ENCODE measurements around the gene PTPRD.

PTPRD gene

DNA sequence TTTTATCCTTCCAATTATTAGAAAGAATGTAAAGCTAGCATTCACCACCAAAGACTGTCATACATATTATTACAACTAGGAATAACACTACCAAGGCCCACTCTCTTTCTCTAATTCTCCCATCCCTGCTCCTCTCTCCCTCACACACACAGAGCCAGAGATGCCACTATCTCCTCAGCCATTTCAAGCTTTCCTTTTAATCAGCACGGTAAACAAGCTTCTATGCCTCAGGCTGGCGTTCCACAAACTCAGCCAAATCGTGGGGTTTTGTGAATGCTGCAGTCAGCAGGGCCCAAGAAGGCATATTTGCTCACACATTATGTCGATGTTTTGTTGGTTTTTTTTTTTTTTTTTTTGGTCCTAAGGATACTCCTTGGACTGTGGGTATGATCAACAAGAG is 1833.3 kb downstream of the PTPRD start:
- no peak for DNase-seq (ENCODE audit: low read depth in 2 of 2)

GRCh38 chr9:8778356-8778755 is 1834.4 kb downstream of the PTPRD start:
- DNase-seq (ENCODE audit: low read depth in 2 of 2): no peak

GRCh38 chr9:8772302-8772701 is 1840.5 kb downstream of the PTPRD start:
- no peak for DNase-seq (ENCODE audit: low read depth in 2 of 2)

- no peak for DNase-seq (ENCODE audit: low read depth in 2 of 2)
Measured at GRCh38 chr9:8769153-8769552, 1843.6 kb downstream of the PTPRD start.

DNA sequence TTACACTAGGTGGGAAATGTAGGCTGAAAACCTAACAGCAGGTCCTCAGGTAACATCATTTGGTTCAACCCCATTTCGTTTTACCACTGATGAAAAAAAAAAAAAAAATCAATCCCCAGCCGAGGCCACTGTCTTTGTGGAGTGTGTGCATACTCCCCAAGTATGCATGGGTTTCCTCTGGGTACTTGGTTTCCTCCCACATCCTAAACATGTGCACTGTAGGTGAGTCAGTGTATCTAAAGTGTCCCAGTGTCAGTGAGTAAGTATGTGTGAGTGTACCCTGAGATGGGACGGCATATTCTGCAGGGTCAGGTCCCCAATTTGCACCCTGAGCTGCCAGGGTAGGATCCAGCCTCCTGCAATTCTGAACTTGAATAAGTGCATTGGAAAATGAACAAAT is 1846.7 kb downstream of the PTPRD start:
- DNase-seq (ENCODE audit: low read depth in 2 of 2): no peak

- DNase-seq (ENCODE audit: low read depth in 2 of 2): no peak
Measured at GRCh38 chr9:8764051-8764450, 1848.8 kb downstream of the PTPRD start.

DNA sequence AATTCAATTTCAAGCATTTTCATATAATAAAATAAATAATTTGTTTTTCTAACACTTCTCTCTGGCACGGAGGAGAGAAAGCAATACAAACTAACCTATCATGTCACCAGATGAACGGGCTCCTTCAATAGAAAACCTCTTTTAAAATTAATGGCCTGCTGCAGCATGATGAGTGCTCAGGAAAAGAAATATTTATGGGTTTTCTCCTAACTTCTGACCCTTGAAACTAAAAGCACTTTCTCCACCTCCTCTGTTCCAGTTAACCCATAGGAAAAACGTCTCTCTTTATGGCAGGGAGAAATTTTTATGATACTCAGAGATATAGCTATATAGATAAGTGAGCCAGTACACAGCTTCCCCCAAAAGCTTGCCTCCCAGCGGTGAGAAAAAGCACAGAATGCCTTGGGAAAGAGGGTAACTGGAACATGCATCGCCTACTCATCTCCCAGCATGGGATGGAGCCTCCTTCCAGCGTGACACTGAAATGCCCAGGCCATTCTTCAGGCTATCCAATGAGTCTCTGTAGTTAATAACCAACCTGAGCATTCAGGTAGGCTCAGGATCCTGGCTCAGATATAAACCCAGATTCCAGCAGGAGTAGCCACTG is 1850.2 kb downstream of the PTPRD start:
- DNase-seq (ENCODE audit: low read depth in 2 of 2): no peak

DNA sequence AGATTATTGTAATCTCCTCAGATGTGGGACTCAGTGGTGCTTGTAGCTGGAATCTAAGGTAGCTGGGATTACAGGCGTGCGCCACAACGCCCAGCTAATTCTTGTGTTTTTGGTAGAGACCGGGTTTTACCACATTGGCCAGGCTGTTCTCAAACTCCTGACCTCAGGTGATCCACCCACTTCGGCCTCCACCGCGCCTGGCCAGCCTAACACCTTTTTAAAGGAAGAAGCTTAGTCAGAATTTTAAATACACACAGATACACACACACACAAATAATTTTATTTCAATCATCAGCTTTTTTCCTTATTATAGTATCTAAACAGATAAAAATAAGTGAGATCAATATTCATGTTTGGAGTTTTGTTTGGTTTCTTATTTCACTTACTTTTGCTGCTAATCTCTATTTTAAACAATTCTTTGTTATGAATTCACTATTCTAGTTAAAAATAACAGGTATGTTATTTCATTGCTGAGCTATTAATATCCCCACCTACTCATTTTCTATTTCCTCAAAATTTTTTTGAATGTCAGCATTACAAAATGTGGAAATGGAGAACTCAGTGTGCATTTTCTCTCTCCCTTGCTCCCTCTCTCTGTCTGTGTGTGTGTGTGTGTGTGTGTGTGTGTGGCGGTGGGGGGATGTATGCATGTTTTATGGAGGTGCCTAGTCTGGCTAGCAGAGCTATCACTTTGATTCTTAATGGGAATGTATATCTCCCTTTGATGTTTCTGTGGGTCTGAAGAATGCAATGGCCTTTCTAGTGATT is 1852.6 kb downstream of the PTPRD start:
- no peak for DNase-seq (ENCODE audit: low read depth in 2 of 2)

DNA sequence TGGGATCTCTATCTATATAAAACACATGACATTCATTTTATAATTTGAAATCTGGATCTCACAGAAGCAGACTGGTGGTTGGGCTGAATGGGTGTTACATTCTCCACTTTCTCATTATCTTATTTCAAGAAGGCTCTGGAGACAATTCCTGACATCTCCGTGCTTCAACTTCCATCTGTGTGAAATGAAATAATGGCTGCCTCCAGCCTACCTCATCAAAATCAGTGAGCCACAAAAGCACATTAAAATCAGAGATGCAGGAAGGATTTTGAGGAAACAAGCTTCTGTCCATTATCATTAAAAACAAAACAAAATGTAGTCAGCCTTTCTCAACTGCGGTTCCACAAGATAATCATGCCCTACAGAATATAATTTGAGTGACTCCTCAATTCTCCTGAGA is 1854.9 kb downstream of the PTPRD start:
- DNase-seq (ENCODE audit: low read depth in 2 of 2): no peak

DNA sequence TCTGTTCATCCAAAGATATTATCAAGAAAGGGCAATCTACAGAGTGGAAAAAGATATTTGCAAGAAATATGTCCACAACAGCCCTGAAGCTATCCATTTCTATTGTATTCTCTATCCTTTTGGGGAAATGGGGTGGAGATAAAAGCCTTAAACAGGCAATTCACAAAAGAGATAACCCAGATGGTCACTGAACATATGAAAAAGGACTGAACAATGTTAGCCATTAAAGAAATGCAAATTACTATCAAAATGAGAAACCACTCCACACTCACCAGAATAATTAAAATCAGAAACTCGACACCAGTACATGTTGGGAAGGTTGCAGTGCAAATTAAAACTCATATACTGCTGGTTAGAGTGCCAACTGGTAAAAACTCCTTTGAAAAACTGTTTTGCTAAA is 1858.1 kb downstream of the PTPRD start:
- no peak for DNase-seq (ENCODE audit: low read depth in 2 of 2)

- no peak for DNase-seq (ENCODE audit: low read depth in 2 of 2)
Measured at GRCh38 chr9:8751406-8751930, 1861.3 kb downstream of the PTPRD start.

- DNase-seq (ENCODE audit: low read depth in 2 of 2): no peak
Measured at GRCh38 chr9:8750639-8751051, 1862.2 kb downstream of the PTPRD start.

DNA sequence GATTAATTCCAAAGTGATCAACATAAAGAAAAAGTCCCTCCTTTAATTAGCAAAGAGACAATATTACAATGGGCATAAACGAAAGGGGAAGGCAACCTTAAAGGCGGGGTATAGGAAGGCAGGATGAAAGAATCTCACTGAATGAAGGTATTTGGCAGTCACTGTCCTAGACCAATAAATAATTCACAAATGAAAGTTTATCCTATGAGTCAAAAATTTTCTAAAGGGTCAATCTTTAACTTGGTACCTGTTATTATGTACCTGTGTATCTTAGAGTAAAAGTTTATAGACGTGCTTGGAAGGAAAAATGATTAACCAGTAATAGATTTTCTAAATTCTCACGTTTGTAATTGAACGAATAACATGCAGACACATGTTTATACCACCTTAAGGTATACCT is 1867.5 kb downstream of the PTPRD start:
- no peak for DNase-seq (ENCODE audit: low read depth in 2 of 2)

GRCh38 chr9:8738945-8739344 is 1873.9 kb downstream of the PTPRD start:
- no peak for DNase-seq (ENCODE audit: low read depth in 2 of 2)

DNA sequence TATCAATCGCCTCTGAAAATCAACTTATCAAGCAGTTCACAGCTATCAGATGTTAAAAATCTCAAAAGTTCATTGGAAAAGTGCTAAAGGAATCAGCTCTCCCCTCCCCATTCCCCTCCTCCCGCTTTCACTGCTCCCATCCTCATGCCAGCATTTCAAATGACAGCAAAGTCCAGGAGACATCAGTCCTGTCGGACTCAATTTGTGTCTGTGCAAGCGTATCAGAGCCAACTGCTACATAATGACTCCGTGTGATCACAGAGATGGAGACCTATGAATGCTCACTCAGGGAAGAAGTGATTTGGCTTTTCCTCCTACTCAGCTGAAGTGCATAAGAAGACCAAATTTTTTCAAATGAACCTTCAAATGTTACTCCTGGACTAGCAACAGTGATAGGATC is 1876.0 kb downstream of the PTPRD start:
- no peak for DNase-seq (ENCODE audit: low read depth in 2 of 2)

GRCh38 chr9:8734760-8735159 is 1878.0 kb downstream of the PTPRD start:
- DNase-seq (ENCODE audit: low read depth in 2 of 2): no peak

DNA sequence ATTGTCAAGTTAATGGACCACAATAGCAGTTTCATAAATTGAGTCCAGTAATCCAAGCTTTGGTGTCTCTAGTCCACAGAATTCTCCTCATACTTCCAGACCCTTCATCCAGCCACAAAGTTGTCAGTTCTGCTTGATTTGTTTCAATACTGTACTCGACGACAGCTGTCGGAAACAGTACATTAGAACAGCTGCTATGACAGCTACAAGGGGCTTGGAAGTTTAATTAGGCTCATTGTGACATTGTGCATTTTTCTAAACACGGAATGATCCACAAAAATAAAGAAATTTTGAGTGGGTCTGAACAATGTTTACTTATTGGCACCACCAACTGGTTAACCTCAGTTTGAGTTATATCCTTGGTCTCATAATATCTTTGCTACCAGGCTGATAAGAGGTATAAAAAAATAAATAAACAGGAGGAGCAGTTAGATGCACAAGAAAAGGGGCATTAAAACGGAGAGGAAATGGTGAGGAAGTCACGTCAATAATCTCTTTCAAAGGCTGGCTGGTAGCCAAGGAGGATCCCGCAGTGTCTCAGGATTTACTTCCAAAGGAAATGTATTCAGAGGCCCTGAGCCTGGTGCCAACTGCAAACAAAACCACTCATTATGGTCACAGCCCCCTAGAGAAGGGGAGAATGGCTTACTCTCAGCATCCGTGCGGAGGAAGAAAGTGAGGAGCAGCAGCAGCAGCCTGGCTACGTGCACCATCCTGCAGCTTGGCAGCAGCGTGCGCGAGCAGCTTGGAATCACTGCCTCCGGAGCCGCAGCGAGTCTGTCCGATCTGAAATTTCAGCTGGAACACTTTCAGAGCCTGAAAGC is 1879.5 kb downstream of the PTPRD start:
- no peak for DNase-seq (ENCODE audit: low read depth in 2 of 2)

- no peak for DNase-seq (ENCODE audit: low read depth in 2 of 2)
Measured at GRCh38 chr9:8732367-8733075, 1880.3 kb downstream of the PTPRD start.

DNA sequence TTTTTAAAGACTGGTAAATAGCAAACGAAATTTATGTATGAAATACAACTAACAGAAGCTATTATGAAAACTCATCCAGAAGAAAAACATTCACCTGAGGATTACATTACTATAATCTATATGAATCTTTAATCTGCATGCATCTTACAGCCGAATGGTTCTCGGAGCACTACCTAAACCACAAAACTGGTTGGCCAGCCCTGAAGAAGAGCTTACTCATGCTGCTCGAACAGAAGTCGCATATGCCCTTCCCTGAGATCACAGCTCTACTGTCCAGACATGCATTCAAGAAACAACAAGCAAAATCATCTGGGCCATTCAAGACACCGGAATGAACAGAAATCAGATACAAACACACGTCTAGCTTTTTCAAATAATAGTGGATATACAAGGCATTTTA is 1882.2 kb downstream of the PTPRD start:
- no peak for DNase-seq (ENCODE audit: low read depth in 2 of 2)

GRCh38 chr9:8728910-8729309 is 1883.9 kb downstream of the PTPRD start:
- no peak for DNase-seq (ENCODE audit: low read depth in 2 of 2)

- DNase-seq (ENCODE audit: low read depth in 2 of 2): no peak
Measured at GRCh38 chr9:8727191-8727590, 1885.6 kb downstream of the PTPRD start.

- no peak for DNase-seq (ENCODE audit: low read depth in 2 of 2)
Measured at GRCh38 chr9:8726692-8727091, 1886.1 kb downstream of the PTPRD start.
